Duodenal mucosa (tissue), 2 donors: ENCODE measurements around the gene PNMA1.

ENCODE experiments used
- H3K27ac ChIP-seq: one replicate; pipeline ENCODE4 v1.7.0; 2013; ENCODE audit warnings: low read depth, low read length
- H3K27me3 ChIP-seq, 2 donors: one replicate each; pipeline ENCODE4 v1.7.0; 2013; ENCODE audit warnings: low read length in 2 of 2, control low read depth in 1 of 2; ENCODE audit not compliant: insufficient read depth in 2 of 2, control insufficient read depth in 1 of 2
- H3K36me3 ChIP-seq, 2 donors: one replicate each; pipeline ENCODE4 v1.7.0; 2013; ENCODE audit warnings: low read length in 2 of 2, control low read depth in 1 of 2; ENCODE audit not compliant: insufficient read depth in 2 of 2, control insufficient read depth in 1 of 2
- H3K4me1 ChIP-seq, 2 donors: one replicate each; pipeline ENCODE4 v1.7.0; 2013; ENCODE audit warnings: low read length in 2 of 2, control low read depth in 1 of 2; ENCODE audit not compliant: insufficient read depth in 2 of 2, control insufficient read depth in 1 of 2
- H3K4me3 ChIP-seq, 2 donors: one replicate each; pipeline ENCODE4 v1.7.0; 2013; ENCODE audit warnings: low read length in 2 of 2, low read depth in 1 of 2
- H3K9ac ChIP-seq, 2 donors: one replicate each; pipeline ENCODE4 v1.7.0; 2013; ENCODE audit warnings: low read length in 2 of 2, low read depth in 1 of 2
- H3K9me3 ChIP-seq, 2 donors: one replicate each; pipeline ENCODE4 v1.7.0; 2013; ENCODE audit warnings: low read length in 2 of 2, control low read depth in 1 of 2; ENCODE audit not compliant: control insufficient read depth in 1 of 2

The PNMA1 gene

DNA sequence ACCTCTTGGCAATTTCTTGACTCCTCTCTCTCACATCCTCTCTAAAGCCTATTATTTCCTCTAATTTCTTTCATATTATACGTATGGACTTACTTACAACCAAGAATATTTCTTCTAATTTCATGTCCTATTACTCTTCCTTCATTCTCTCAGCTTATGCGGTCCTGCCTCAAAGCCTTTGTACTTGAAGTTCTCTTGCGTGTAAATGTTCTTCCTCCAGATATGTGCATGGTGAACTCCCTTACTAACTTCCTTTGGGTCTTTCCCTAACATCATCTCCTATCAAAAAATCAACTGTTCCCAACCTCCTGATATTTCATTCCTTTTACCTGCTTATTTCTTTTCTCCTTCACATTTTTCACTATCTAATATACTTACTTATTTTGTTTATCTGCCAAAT lies 46.3 kb downstream of the PNMA1 start:
- Histone ChIP-seq H3K4me3 (no peak overlapping the region), H3K4me1 (no peaks in the 10 kb centered on the region), H3K9ac (no peak overlapping the region), H3K27ac (no peak overlapping the region), H3K9me3 (no peaks in the 10 kb centered on the region), H3K36me3 (no peaks in the 10 kb centered on the region), H3K27me3 (no peaks in the 10 kb centered on the region)

- no peaks in the 10 kb centered on the region for H3K27me3 ChIP-seq
- no peak overlapping the region for H3K27ac ChIP-seq
- no peaks in the 10 kb centered on the region for H3K9me3 ChIP-seq
- H3K4me1 ChIP-seq: no peaks in the 10 kb centered on the region
- no peaks in the 10 kb centered on the region for H3K36me3 ChIP-seq
- H3K4me3 ChIP-seq: no peak overlapping the region
- H3K9ac ChIP-seq: no peak overlapping the region
These were observed 47.6 kb downstream of the PNMA1 start for GRCh38 chr14:73666583-73666982.

- Histone ChIP-seq H3K4me3 (no peak overlapping the region), H3K4me1 (no peaks in the 10 kb centered on the region), H3K9ac (no peak overlapping the region), H3K27ac (no peak overlapping the region), H3K36me3 (no peaks in the 10 kb centered on the region), H3K27me3 (no peaks in the 10 kb centered on the region), H3K9me3 (no peaks in the 10 kb centered on the region)
These were observed 49.1 kb downstream of the PNMA1 start for GRCh38 chr14:73665130-73665529.

- no peaks in the 10 kb centered on the region for H3K27me3 ChIP-seq
- H3K9me3 ChIP-seq: no peaks in the 10 kb centered on the region
- no peaks in the 10 kb centered on the region for H3K4me1 ChIP-seq
- H3K27ac ChIP-seq: no peak overlapping the region
- H3K36me3 ChIP-seq: no peaks in the 10 kb centered on the region
- H3K9ac ChIP-seq: no peak overlapping the region
- H3K4me3 ChIP-seq: no peak overlapping the region
These were observed 50.5 kb downstream of the PNMA1 start for GRCh38 chr14:73663548-73664212.

GRCh38 chr14:73662487-73662943 lies 51.7 kb downstream of the PNMA1 start:
- Histone ChIP-seq H3K27ac (no peak overlapping the region), H3K9me3 (no peaks in the 10 kb centered on the region), H3K27me3 (no peaks in the 10 kb centered on the region), H3K4me3 (no peak overlapping the region), H3K36me3 (no peaks in the 10 kb centered on the region), H3K4me1 (no peaks in the 10 kb centered on the region), H3K9ac (no peak overlapping the region)

DNA sequence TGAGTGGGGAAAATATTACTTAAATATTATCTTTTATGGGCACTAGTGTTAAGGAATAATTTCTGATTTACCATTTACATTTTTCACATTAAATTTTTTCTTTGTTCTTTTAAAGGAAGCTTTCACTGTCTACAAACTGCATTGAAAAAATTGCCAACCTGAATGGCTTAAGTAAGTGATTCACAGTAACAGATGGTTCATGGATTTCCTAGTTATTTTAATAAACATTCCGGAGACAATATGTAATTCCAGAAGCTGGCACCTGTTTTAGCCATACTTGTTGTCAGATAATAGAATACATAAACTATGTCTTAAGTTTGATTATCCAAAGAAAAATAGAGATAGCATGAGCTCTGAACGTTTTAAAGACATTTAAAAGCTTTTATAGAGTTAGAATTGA lies 52.3 kb downstream of the PNMA1 start:
- H3K9ac ChIP-seq: no peak overlapping the region
- no peaks in the 10 kb centered on the region for H3K27me3 ChIP-seq
- no peak overlapping the region for H3K27ac ChIP-seq
- H3K4me1 ChIP-seq: no peaks in the 10 kb centered on the region
- H3K4me3 ChIP-seq: no peak overlapping the region
- no peaks in the 10 kb centered on the region for H3K36me3 ChIP-seq
- H3K9me3 ChIP-seq: no peaks in the 10 kb centered on the region
